WTC11 (cell line): ENCODE data around the gene TMEM87A. TPM values are rescaled to one million over a fixed set of nuclear protein-coding genes. Genes with fewer than 3 reads are reported as not detected.

Source experiments
- ATAC-seq: fragments of 200-7000 bp; cut with Tn5 transposase; 2 replicates; pipeline ENCODE4 v1.10.0; 2021; ENCODE audit warnings: mild to moderate bottlenecking, moderate library complexity
- CTCF ChIA-PET: fragments of 300-600 bp; sonication (Branson Sonifier 250); formaldehyde crosslinking; loops from one replicate; lab custom pipeline; 2021; ENCODE audit warnings: antibody characterized with exemption; lab: Charles Lee
- POLR2A ChIA-PET: fragments of 350-600 bp; sonication (Branson Sonifier 250); formaldehyde crosslinking; loops from one replicate; lab custom pipeline; 2021; ENCODE audit warnings: antibody characterized with exemption; lab: Charles Lee
- DNase-seq: peaks from one replicate; pipeline ENCODE4 v3.0.0; 2021; ENCODE audit warnings: low spot score
- H3K27ac Mint-ChIP-seq: 2 replicates; pipeline ENCODE4 v1.8.0; 2021; ENCODE audit warnings: mixed read lengths
- H3K27me3 Mint-ChIP-seq: 2 replicates; pipeline ENCODE4 v1.8.0; 2021; ENCODE audit warnings: low read depth, mild to moderate bottlenecking, moderate library complexity, mixed read lengths
- H3K36me3 Mint-ChIP-seq: 2 replicates; pipeline ENCODE4 v1.8.0; 2021; ENCODE audit warnings: mixed read lengths
- H3K4me1 Mint-ChIP-seq: 2 replicates; pipeline ENCODE4 v1.8.0; 2022; ENCODE audit warnings: mixed read lengths
- H3K4me3 Mint-ChIP-seq: 2 replicates; pipeline ENCODE4 v1.8.0; 2021; ENCODE audit warnings: mild to moderate bottlenecking, moderate library complexity, mixed read lengths
- H3K9me3 Mint-ChIP-seq: 2 replicates; pipeline ENCODE4 v1.8.0; 2021; ENCODE audit warnings: mixed read lengths
- ARID4B ChIP-seq: sonication (generic); formaldehyde crosslinking; IDR thresholded peaks from 2 replicates; pipeline ENCODE4 v1.8.0; 2023; ENCODE audit warnings: missing genetic modification reagents, mild to moderate bottlenecking, borderline replicate concordance
- ATF1 ChIP-seq: sonication (generic); formaldehyde crosslinking; IDR thresholded peaks from 2 replicates; pipeline ENCODE4 v1.8.1; 2023; ENCODE audit warnings: mild to moderate bottlenecking, moderate library complexity, missing genetic modification reagents
- ATF3 ChIP-seq: sonication (generic); formaldehyde crosslinking; conservative IDR thresholded peaks from 2 replicates; pipeline ENCODE4 v1.8.1; 2022; ENCODE audit warnings: mild to moderate bottlenecking, missing genetic modification reagents
- CBFB ChIP-seq: sonication (generic); formaldehyde crosslinking; IDR thresholded peaks from 2 replicates; pipeline ENCODE4 v1.8.1; 2022; ENCODE audit warnings: mild to moderate bottlenecking, low read depth, missing genetic modification reagents
- CTCF ChIP-seq: fragments of 200-600 bp; IDR thresholded peaks from 2 replicates; pipeline ENCODE4 v1.8.0; 2022; ENCODE audit warnings: antibody characterized with exemption
- EMX1 ChIP-seq: fragments of 250-450 bp; sonication (Bioruptor Pico); IDR thresholded peaks from 2 replicates; pipeline ENCODE4 v1.8.0; 2021; ENCODE audit warnings: mild to moderate bottlenecking
- FOXJ3 ChIP-seq: sonication (generic); formaldehyde crosslinking; IDR thresholded peaks from 2 replicates; pipeline ENCODE4 v1.9.0; 2021; ENCODE audit warnings: missing genetic modification reagents, mild to moderate bottlenecking, borderline replicate concordance
- GRHL2 ChIP-seq: fragments of 250-450 bp; sonication (Bioruptor Pico); IDR thresholded peaks from 2 replicates; pipeline ENCODE4 v1.8.0; 2022; ENCODE audit warnings: mild to moderate bottlenecking, moderate library complexity; ENCODE audit not compliant: insufficient replicate concordance, severe bottlenecking
- IRF2 ChIP-seq: sonication (generic); formaldehyde crosslinking; IDR thresholded peaks from 2 replicates; pipeline ENCODE4 v1.8.0; 2022; ENCODE audit warnings: low read depth, missing genetic modification reagents, borderline replicate concordance
- JUN ChIP-seq: sonication (generic); formaldehyde crosslinking; IDR thresholded peaks from 2 replicates; pipeline ENCODE4 v1.8.0; 2023; ENCODE audit warnings: mild to moderate bottlenecking, missing genetic modification reagents
- MLX ChIP-seq: sonication (generic); formaldehyde crosslinking; IDR thresholded peaks from 2 replicates; pipeline ENCODE4 v1.8.1; 2023; ENCODE audit warnings: mild to moderate bottlenecking, missing genetic modification reagents, moderate library complexity
- MXD4 ChIP-seq: fragments of 250-450 bp; sonication (Bioruptor Pico); IDR thresholded peaks from 2 replicates; pipeline ENCODE4 v1.8.0; 2021; ENCODE audit warnings: mild to moderate bottlenecking, moderate library complexity, borderline replicate concordance
- NR2C2 ChIP-seq: sonication (generic); formaldehyde crosslinking; IDR thresholded peaks from 2 replicates; pipeline ENCODE4 v1.8.0; 2022; ENCODE audit warnings: mild to moderate bottlenecking, missing genetic modification reagents
- SMAD3 ChIP-seq: sonication (generic); formaldehyde crosslinking; IDR thresholded peaks from 2 replicates; pipeline ENCODE4 v1.8.0; 2022; ENCODE audit warnings: missing genetic modification reagents, mild to moderate bottlenecking, borderline replicate concordance
- SMAD4 ChIP-seq: sonication (generic); formaldehyde crosslinking; IDR thresholded peaks from 2 replicates; pipeline ENCODE4 v1.8.0; 2022; ENCODE audit warnings: mild to moderate bottlenecking, missing genetic modification reagents
- STAT6 ChIP-seq: sonication (generic); formaldehyde crosslinking; conservative IDR thresholded peaks from 2 replicates; pipeline ENCODE4 v1.8.1; 2023; ENCODE audit warnings: mild to moderate bottlenecking, low read depth, missing genetic modification reagents, moderate library complexity
- USF1 ChIP-seq: sonication (generic); formaldehyde crosslinking; IDR thresholded peaks from 2 replicates; pipeline ENCODE4 v1.8.0; 2022; ENCODE audit warnings: mild to moderate bottlenecking, missing genetic modification reagents
- ZMAT4 ChIP-seq: fragments of 250-450 bp; sonication (Bioruptor Pico); IDR thresholded peaks from 2 replicates; pipeline ENCODE4 v1.9.0; 2021; ENCODE audit warnings: mild to moderate bottlenecking
- ZNF281 ChIP-seq: sonication (generic); formaldehyde crosslinking; IDR thresholded peaks from 2 replicates; pipeline ENCODE4 v1.8.0; 2023; ENCODE audit warnings: mild to moderate bottlenecking, missing genetic modification reagents
- total RNA-seq: library from RNA; stranded (reverse); gene quantifications from 3 replicates; pipeline ENCODE4 v1.2.3, GENCODE V29; 2021

The TMEM87A gene
- total RNA-seq, 1 experiment from 2014 or later = 32.4 TPM

- TF ChIP-seq JUN = no peak
- TF ChIP-seq ATF1 (CRISPR knock-in tag) = no peak
- no peak for TF ChIP-seq NR2C2 (CRISPR knock-in tag)
- TF ChIP-seq SMAD3 (CRISPR knock-in tag) = no peak
- no peak for TF ChIP-seq MXD4 (CRISPR knock-in tag)
- TF ChIP-seq STAT6 = no peak
- TF ChIP-seq CTCF = no peak
- TF ChIP-seq SMAD4 (CRISPR knock-in tag) = no peak
- no peak for TF ChIP-seq MLX (CRISPR knock-in tag)
- TF ChIP-seq ZNF281 (CRISPR knock-in tag) = no peak
- TF ChIP-seq USF1 (CRISPR knock-in tag) = no peak
- no peak for TF ChIP-seq ZMAT4 (CRISPR knock-in tag)
- TF ChIP-seq EMX1 (CRISPR knock-in tag) = no peak
- no peak for TF ChIP-seq FOXJ3 (CRISPR knock-in tag)
- no peak for TF ChIP-seq CBFB (CRISPR knock-in tag)
- TF ChIP-seq IRF2 (CRISPR knock-in tag) = no peak
- ChIA-PET POLR2A (no interaction called here), CTCF (interaction anchor here (0.6 to 1.0 kb wide), 3 partner anchors 26 to 221 kb away, joined by 3 to 5 read pairs (median 3); no protein-coding TSS in a partner anchor)
- Mint-ChIP-seq H3K9me3 (no peaks in the 10 kb centered on the region), H3K27me3 (no peaks in the 10 kb centered on the region), H3K36me3 (peaks cover 66% of the 10 kb centered on the region), H3K4me1 (no peaks in the 10 kb centered on the region), H3K4me3 (no peak overlapping the region), H3K27ac (no peak overlapping the region)
- DNase-seq = no peak
- ATAC-seq = no peak
Observed at GRCh38 chr15:42163947-42164550, 109.2 kb downstream of the TMEM87A start.

GRCh38 chr15:42163291-42163690 is 109.9 kb downstream of the TMEM87A start:
- H3K9me3 Mint-ChIP-seq = no peaks in the 10 kb centered on the region
- ChIA-PET POLR2A (no interaction called here), CTCF (no interaction called here)
- no peaks in the 10 kb centered on the region for H3K27me3 Mint-ChIP-seq
- H3K27ac Mint-ChIP-seq = no peak overlapping the region
- H3K4me1 Mint-ChIP-seq = no peaks in the 10 kb centered on the region
- H3K4me3 Mint-ChIP-seq = no peak overlapping the region
- peaks cover 70% of the 10 kb centered on the region for H3K36me3 Mint-ChIP-seq
- no peak for DNase-seq
- no peak for ATAC-seq
- TF ChIP-seq ARID4B (CRISPR knock-in tag) = no peak
- no peak for TF ChIP-seq EMX1 (CRISPR knock-in tag)
- no peak for TF ChIP-seq GRHL2 (CRISPR knock-in tag)
- no peak for TF ChIP-seq ATF3 (CRISPR knock-in tag)
